ENCODE data around the gene RTTN.

Gene RTTN

DNA sequence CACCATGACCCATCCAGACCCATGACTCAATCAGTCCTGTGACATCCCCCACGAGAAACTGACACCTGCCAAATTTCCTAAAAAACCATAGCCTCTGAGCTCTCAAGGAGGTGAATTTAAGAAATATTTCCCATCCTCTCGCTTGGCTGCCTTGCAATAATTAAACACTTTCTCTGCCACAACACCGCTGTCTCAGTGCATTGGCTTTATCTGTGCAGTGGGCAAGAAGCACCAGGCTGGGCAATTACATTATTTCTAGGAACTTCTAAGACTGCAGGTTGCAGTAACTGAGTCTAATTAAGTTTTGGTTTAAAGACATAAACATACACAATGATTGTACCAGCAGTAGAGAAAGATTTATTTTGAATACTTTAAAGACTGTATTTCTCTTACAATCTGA, 22.0 kb upstream of the RTTN start:
- peaks cover 22 to 25% of the 10 kb centered on the region in 2 donors for H3K9me3 Mint-ChIP-seq
- H3K4me1 Mint-ChIP-seq: no peaks in the 10 kb centered on the region
- peaks cover 38% of the 10 kb centered on the region for H3K27me3 Mint-ChIP-seq
- ATAC-seq (no peak), DNase-seq (no peak)
- no peak overlapping the region for H3K4me3 Mint-ChIP-seq
- no peak overlapping the region for H3K27ac Mint-ChIP-seq

DNA sequence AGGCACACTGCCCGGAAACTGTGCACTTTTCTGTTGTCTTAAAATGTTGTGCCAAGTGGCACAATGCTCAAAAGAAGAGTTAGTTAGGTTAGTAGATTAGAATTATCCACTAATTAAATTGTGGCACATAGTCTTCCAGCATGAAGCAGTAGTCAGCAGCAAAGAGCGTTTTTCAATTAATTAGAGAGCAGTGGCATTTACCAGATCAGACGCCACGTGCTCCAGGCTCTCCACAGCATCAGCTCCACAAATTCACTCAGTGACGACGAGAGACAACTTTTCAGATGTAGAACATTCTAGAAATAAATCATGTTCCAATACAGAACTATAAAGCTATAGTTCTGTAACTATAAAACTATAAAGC, 16.4 kb upstream of the RTTN start:
- DNase-seq (no peak), ATAC-seq (no peak)
- H3K9me3 Mint-ChIP-seq: peaks cover under 1% of the 10 kb centered on the region in 2 donors
- H3K4me3 Mint-ChIP-seq: no peak overlapping the region
- no peak overlapping the region for H3K27ac Mint-ChIP-seq
- H3K27me3 Mint-ChIP-seq: peaks cover 66% of the 10 kb centered on the region
- no peaks in the 10 kb centered on the region for H3K4me1 Mint-ChIP-seq

DNA sequence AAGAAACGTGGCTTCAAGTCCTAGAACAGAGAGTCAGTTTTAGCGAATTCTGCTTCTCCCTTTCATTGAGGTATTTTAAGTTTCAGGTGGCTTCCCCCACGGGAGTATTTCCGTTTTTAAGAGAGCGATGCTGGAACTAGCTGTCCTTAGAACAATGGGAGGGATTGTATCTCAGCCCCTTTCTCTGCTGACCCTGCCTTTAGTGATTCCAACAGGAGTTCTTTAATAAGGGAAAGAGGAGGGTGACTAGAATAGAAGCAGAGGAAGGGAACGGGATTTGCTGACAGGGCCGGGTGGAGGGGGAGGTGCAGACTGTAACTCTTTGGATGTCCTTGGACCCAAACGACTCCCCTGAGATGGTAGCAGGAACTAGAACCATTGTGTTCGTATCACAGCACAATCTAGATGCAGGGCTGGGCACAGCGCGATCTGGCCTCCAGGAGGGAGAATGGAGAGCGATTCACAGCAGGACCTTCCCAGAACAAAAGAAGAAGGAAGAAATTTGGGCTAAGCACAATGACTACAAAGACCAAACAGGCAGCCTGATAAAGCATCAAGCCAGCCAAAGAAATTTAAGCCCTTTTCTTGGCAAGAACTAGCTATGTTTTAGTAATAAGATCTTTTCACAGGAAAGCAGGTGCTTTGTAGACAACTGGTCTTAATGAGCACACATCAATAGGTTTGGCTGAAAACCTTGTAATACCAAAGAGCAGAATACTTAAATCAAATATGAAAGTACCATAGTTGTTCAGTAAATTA, 15.8 kb upstream of the RTTN start:
- DNase-seq (no peak), ATAC-seq (no peak)
- H3K4me1 Mint-ChIP-seq: no peaks in the 10 kb centered on the region
- peaks cover 70% of the 10 kb centered on the region for H3K27me3 Mint-ChIP-seq
- no peak overlapping the region for H3K4me3 Mint-ChIP-seq
- no peaks in the 10 kb centered on the region for H3K9me3 Mint-ChIP-seq
- H3K27ac Mint-ChIP-seq: no peak overlapping the region

DNA sequence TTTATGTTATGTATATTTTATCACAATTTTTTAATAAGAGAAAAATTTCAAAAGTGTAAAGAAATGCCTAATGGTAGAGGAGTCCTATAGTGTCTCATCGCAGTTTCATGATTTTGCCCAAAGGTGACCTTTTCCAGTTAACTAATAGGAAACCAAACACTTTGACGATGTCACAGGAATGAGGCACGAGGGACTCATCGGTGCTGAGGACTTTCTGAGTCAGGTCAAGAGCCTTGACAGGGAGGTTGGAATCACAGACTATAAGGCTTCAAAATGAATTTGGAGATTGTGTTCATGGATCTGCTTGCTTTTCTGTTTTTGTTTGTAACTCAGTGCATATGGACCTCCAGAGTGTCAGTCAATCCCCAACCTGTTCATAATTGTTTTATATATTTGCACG, 15.1 kb upstream of the RTTN start:
- H3K4me3 Mint-ChIP-seq: no peak overlapping the region
- no peak overlapping the region for H3K27ac Mint-ChIP-seq
- no peaks in the 10 kb centered on the region for H3K9me3 Mint-ChIP-seq
- peaks cover 70% of the 10 kb centered on the region for H3K27me3 Mint-ChIP-seq
- ATAC-seq (no peak), DNase-seq (no peak)
- H3K4me1 Mint-ChIP-seq: no peaks in the 10 kb centered on the region

DNA sequence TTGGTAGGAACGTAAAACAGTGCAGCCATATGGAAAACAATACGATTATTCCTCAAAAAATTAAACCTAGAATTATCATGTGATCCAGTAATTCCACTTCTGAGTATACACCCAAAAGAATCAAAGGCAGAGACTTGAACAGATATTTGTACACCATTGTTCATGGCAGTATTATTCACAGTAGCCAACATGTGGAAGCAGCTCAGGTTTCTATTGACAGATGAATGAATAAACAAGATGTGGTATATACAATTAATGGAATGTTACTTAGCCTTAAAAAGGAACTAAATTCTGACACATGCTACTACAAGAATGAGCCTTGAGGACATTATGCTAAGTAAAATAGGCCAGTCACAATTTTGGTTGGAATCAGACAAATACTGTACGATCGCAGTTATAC, 14.2 kb upstream of the RTTN start:
- H3K27ac Mint-ChIP-seq: no peak overlapping the region
- peaks cover 69% of the 10 kb centered on the region for H3K27me3 Mint-ChIP-seq
- H3K9me3 Mint-ChIP-seq: no peaks in the 10 kb centered on the region
- H3K4me3 Mint-ChIP-seq: no peak overlapping the region
- DNase-seq: no peak
- no peak for ATAC-seq
- H3K4me1 Mint-ChIP-seq: no peaks in the 10 kb centered on the region

DNA sequence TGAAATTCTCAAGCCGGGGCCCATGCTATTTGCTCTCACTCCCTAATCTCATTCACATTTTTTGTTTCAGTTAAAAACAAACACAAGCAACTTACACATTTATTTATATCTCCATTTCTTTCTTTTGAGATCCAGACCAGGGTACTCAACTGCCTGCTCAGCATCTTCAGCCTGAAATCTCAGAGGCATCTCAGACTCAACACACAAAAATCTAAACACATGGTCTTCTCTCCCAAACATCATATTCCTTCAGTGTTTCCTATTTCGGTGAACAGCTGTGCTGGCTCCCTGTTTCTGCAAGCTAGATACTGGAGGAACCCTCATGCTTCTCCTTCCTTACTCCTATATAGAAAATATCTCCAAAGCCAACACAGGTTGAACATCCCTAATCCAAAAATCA, 11.3 kb upstream of the RTTN start:
- H3K27ac Mint-ChIP-seq: no peak overlapping the region
- peaks cover 56% of the 10 kb centered on the region for H3K27me3 Mint-ChIP-seq
- H3K9me3 Mint-ChIP-seq: no peaks in the 10 kb centered on the region
- no peak for DNase-seq
- no peak for ATAC-seq
- H3K4me1 Mint-ChIP-seq: no peaks in the 10 kb centered on the region
- no peak overlapping the region for H3K4me3 Mint-ChIP-seq

DNA sequence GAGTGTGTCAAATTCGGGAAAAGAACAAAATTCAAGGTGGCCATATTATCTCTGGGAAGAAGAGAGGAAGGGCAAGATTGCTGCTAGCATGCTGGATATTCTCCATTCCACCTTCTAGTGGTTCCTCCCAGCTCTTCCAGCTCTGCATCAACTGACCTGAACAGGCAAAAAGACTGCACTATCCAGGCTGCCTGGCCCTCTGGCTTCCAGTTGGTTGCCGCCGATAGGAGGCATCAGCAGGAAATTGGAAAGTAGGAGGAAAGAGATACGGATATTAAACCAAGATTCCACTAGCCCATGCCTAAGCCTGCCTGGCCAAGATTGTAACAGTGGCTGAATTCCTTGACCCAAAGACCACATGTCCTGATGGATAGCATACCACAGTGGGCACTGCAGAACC, 1.7 kb upstream of the RTTN start:
- DNase-seq: no peak
- Mint-ChIP-seq H3K27ac (no peak overlapping the region), H3K4me1 (peaks cover 25% of the 10 kb centered on the region)

DNA sequence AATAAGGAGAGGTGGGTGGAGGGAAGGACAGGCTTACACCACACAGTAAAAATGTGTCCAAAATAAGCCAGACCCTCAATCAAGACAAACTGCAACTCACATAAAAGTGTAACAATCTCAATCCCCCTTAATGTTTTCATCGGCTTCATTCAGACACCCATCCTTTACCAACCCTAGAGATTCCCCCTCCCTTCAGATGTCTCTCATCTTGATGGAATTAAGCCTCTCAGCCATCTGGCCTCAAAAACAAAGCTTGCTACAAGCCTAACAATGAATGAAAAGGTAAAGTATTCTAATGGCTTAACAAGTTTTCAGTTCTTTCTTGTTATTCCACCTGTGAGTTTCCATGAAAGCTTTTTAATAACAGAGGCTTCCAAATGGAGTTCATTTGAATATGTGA, 5.2 kb downstream of the RTTN start:
- no peak overlapping the region for H3K4me3 Mint-ChIP-seq
- no peaks in the 10 kb centered on the region for H3K9me3 Mint-ChIP-seq
- H3K4me1 Mint-ChIP-seq: peaks cover 26% of the 10 kb centered on the region
- DNase-seq (no peak), ATAC-seq (no peak)
- H3K27me3 Mint-ChIP-seq: no peaks in the 10 kb centered on the region
- H3K27ac Mint-ChIP-seq: no peak overlapping the region

More for the DNA sequence above, 1.7 kb upstream of the RTTN start:
- ATAC-seq: no peak
- H3K9me3 Mint-ChIP-seq: no peaks in the 10 kb centered on the region
- H3K4me3 Mint-ChIP-seq: no peak overlapping the region
- H3K27me3 Mint-ChIP-seq: peaks cover 5% of the 10 kb centered on the region

DNA sequence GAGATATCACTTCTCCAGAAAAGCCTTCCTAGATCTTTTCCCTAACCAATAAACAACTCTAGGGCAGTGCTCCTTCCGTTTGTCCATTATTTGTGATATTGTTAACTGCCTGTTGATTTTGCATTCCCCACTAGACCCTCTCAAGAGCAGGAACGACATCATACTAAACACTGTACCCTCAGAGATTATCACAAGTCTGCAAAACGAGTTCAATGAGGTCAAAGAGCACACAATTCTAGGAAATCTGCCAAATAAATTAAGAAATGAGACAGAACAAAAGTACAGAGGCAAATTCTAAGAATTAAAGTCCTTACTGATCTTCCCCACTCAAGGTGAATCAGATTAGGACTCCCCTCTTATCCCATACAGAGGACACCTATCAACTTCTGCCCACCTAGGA, 7.6 kb downstream of the RTTN start:
- no peak overlapping the region for H3K27ac Mint-ChIP-seq
- no peaks in the 10 kb centered on the region for H3K27me3 Mint-ChIP-seq
- ATAC-seq (no peak), DNase-seq (no peak)
- no peak overlapping the region for H3K4me3 Mint-ChIP-seq
- peaks cover 24% of the 10 kb centered on the region for H3K4me1 Mint-ChIP-seq
- H3K9me3 Mint-ChIP-seq: no peaks in the 10 kb centered on the region

DNA sequence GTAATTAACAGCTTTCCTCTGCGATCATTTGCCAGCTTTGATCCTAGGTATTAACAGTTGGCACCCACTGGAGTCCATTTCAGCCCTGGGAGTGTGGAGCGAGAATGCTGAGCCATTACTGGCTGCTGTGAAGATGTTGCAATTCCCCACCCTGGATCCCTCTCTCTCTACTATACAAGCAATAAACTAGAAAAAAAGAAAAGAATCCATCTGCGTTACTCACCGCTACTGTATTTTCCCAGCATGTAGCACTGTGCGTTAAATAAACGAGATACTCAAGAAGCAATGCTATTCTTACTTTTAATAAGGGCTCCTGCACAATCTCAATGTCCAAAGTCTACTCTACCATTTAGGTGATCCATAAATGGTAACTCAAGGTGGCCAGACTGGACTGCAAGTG, 8.5 kb downstream of the RTTN start:
- no peak for DNase-seq
- Mint-ChIP-seq H3K9me3 (no peaks in the 10 kb centered on the region), H3K4me3 (no peak overlapping the region), H3K4me1 (peaks cover 24% of the 10 kb centered on the region), H3K27me3 (no peaks in the 10 kb centered on the region), H3K27ac (no peak overlapping the region)
- ATAC-seq: no peak

DNA sequence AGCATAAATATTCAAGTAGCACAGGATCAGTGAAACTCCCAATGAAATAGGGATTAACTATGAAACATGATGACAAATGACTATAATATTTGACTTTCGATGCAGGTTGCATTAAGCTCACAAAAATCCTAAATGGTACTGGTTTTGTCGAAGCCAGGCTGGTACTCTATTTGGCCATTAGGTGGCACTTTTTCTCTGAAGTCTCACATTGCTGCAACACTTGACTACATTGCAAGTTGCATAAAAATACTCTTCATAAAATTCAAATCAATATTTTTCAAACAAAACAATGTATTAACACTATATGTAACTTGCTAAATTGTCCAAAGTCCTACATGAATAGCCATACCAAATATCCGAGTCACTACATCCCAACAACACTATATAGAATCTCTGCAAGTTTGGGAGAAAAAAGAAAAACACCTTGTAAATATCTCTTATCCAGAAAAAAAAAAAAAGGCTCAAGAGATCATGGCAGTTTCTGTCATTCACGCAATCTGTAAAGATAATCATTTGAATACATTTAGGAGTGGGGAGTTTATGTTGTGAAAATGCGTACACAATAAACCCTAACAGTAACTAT, 9.5 kb downstream of the RTTN start:
- Mint-ChIP-seq H3K4me3 (no peak overlapping the region), H3K9me3 (no peaks in the 10 kb centered on the region), H3K27ac (no peak overlapping the region), H3K27me3 (no peaks in the 10 kb centered on the region), H3K4me1 (peaks cover 24% of the 10 kb centered on the region)
- ATAC-seq (no peak), DNase-seq (no peak)

DNA sequence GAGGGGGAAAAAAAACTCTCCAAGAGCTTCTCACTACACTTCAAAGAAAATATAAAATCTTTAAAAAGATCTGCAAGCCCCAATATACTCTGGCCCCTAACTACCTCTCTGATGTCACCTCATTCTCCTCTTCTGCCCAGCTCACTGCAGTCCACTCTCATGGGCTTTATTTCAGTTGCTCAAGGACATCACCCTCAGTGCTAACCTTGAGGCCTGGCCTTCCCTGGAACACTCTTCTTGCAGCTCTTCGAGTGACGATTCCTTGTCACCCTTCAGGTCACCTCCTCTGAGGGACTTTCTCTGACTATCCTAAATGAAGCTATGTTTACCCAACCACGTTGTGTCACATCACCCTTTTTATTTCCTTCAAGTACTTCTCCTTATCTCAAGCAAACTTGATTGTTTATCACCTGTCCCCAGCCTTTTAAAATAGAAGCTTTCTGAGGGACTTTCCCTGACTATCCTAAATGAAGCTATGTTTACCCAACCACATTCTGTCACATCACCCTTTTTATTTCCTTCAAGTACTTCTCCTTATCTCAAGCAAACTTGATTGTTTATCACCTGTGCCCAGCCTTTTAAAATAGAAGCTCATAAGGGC, 10.4 kb downstream of the RTTN start:
- Mint-ChIP-seq H3K4me3 (no peak overlapping the region), H3K4me1 (peaks cover 24% of the 10 kb centered on the region), H3K27ac (peak overlapping the region in 1 of 2 donors; percentile 46), H3K27me3 (no peaks in the 10 kb centered on the region), H3K9me3 (no peaks in the 10 kb centered on the region)
- ATAC-seq (no peak), DNase-seq (no peak)

DNA sequence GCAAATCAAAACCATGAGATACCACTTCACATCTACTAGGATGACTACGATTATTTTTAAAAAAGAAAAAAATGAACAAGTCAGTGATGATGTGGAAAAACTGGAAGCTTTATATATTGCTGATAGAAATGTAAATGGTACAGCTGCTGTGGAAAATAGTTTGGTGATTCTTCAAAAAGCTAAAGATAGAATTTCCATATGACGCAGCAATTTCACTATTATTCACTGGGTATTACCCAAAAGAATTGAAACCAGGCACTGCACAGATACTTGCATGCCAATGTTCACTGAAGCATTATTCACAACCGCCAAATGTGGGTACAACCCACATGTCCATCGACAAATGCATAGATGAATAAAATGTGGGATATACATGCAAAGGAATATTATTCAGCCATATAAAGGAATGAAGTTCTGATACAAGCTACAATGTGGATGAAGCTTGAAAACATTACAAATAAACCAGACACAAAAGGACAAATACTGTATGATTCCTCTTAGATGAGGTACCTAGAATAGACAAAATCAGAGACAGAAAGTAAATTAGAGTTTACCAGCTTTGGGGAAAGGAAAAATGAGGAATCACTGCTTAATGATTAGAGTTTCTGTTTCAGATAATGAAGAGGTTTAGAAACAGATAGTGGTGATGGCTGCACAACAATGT, 11.1 kb downstream of the RTTN start:
- DNase-seq (no peak), ATAC-seq (peak; percentile 70)
- Mint-ChIP-seq H3K9me3 (no peaks in the 10 kb centered on the region), H3K27me3 (no peaks in the 10 kb centered on the region), H3K4me3 (no peak overlapping the region), H3K4me1 (peaks cover 24% of the 10 kb centered on the region), H3K27ac (no peak overlapping the region)

DNA sequence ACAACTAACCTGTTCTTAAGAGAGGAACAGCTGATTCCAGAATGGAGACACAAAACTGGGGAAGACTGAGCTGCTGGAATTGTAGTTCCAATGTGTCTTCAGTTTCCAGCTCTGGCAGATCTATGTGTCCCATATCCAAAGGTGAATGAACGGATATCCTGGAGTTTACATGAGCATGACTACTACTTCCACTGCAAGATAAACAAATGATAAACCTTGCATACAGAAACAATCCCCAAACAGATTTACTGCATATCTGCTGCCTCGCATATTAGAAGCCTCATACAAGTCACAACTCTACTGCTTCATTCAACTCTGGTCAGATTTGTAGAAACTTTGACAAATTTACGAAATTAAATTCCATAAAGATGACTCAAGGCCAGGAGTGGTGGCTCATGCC, 15.0 kb downstream of the RTTN start:
- H3K9me3 Mint-ChIP-seq: no peaks in the 10 kb centered on the region
- no peak overlapping the region for H3K27ac Mint-ChIP-seq
- peaks cover 18% of the 10 kb centered on the region for H3K4me1 Mint-ChIP-seq

DNA sequence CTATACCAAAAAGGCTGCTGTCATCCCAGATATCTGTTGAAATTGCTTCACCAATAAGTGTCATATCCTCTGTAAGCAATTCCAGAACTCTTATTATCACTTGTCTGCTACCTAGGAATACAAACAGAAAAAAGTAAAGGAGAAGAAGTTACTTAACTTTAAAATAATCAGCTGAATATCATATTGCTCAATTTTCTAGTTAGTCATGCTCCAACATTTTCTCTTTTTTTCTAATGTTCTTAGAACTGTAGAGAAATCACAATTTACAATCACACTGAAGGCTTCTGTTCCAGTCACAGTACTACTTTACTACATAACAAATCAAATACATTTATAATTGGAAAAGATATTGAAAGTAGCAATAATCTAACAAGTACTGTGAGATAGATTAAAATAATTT, 17.4 kb downstream of the RTTN start:
- H3K9me3 Mint-ChIP-seq: no peaks in the 10 kb centered on the region
- DNase-seq: no peak
- peaks cover 17% of the 10 kb centered on the region for H3K4me1 Mint-ChIP-seq
- no peak overlapping the region for H3K4me3 Mint-ChIP-seq
- no peaks in the 10 kb centered on the region for H3K27me3 Mint-ChIP-seq
- no peak for ATAC-seq
- H3K27ac Mint-ChIP-seq: no peak overlapping the region

More for the DNA sequence above, 15.0 kb downstream of the RTTN start:
- no peak overlapping the region for H3K4me3 Mint-ChIP-seq
- no peaks in the 10 kb centered on the region for H3K27me3 Mint-ChIP-seq
- ATAC-seq (no peak), DNase-seq (no peak)

DNA sequence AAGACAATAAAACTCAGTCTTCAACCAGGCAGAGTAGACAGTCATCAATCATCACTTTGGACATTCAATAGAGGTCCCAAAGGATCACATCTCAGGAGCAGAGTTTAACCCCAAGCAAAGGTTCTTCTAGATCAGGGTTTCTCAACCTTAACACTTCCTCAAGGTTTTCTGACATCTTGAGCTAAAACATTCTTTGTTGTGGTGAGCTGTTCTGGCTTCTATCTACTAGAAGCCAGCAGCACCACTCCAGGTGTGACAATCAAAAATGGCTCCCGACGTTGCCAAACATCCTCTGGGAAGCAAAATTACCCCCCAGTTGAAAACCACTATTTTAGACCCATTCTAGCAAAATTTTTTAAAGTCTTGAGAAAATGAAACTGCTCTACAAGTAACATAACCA, 22.0 kb downstream of the RTTN start:
- Mint-ChIP-seq H3K27me3 (no peaks in the 10 kb centered on the region), H3K27ac (no peak overlapping the region), H3K9me3 (no peaks in the 10 kb centered on the region), H3K4me3 (no peak overlapping the region), H3K4me1 (peaks cover 20% of the 10 kb centered on the region)
- ATAC-seq (no peak), DNase-seq (no peak)

Data from stimulated activated naive CD8-positive, alpha-beta T cell treated with anti-CD3 and anti-CD28 coated beads, Interleukin-15, amount 100 ng/mL, for 72 hours (primary cell).